HEK293 (cell line): ENCODE measurements around the gene TMEM87B.

Experiments used
- CTCF ChIA-PET: fragments of 350-600 bp; formaldehyde crosslinking; extraction: SDS; loops from one replicate; lab custom pipeline; 2021; ENCODE audit warnings: antibody characterized with exemption; lab: Yijun Ruan, JAX
- POLR2A ChIA-PET: fragments of 300-600 bp; formaldehyde crosslinking; extraction: SDS; loops from one replicate; lab custom pipeline; 2020; ENCODE audit warnings: antibody characterized with exemption, inconsistent platforms; lab: Yijun Ruan, JAX
- H3K27ac ChIP-seq: fragments of 200-500 bp; sonication (Bioruptor generic); 2 replicates; pipeline ENCODE4 v1.5.1; 2014; ENCODE audit warnings: low read depth, low read length, control low read depth, inconsistent platforms; ENCODE audit errors: extremely low read depth
- H3K36me3 ChIP-seq, 2 experiments: fragments of 200-500 bp in 1 of 2; sonication (Bioruptor generic) in 1 of 2; 1 replicate in 1 of 2; 2 replicates in 1 of 2; pipeline ENCODE4 v1.5.1; 2014 to 2017; ENCODE audit warnings: inconsistent platforms in 2 of 2, low read length in 2 of 2; ENCODE audit not compliant: control insufficient read depth in 2 of 2, insufficient read depth in 1 of 2
- H3K4me1 ChIP-seq: fragments of 200-500 bp; sonication (Bioruptor generic); 2 replicates; pipeline ENCODE4 v1.5.1; 2014; ENCODE audit warnings: mild to moderate bottlenecking, low read length, inconsistent platforms; ENCODE audit not compliant: control insufficient read depth, insufficient read depth
- H3K4me3 ChIP-seq: 2 replicates; pipeline ENCODE4 v1.5.1; 2011; ENCODE audit warnings: low read depth, mild to moderate bottlenecking, control low read depth, low read length, moderate library complexity
- H3K9me3 ChIP-seq: fragments of 200-500 bp; sonication (Bioruptor generic); 2 replicates; pipeline ENCODE4 v1.5.1; 2014; ENCODE audit warnings: low read depth, low read length, inconsistent platforms; ENCODE audit not compliant: control insufficient read depth, insufficient read depth
- GLIS1 ChIP-seq: fragments of 450-650 bp; formaldehyde crosslinking; IDR thresholded peaks from 2 replicates; pipeline ENCODE4 v1.5.1; 2016; ENCODE audit warnings: missing biosample characterization, missing genetic modification characterization
- IKZF3 ChIP-seq: fragments of 450-650 bp; IDR thresholded peaks from 2 replicates; pipeline ENCODE4 v1.5.0; 2018; ENCODE audit warnings: missing biosample characterization, mild to moderate bottlenecking, missing genetic modification characterization, moderate library complexity
- KLF1 ChIP-seq: fragments of 450-650 bp; formaldehyde crosslinking; IDR thresholded peaks from 2 replicates; pipeline ENCODE4 v1.5.1; 2016; ENCODE audit warnings: missing biosample characterization, missing genetic modification characterization
- KLF7 ChIP-seq: fragments of 450-650 bp; formaldehyde crosslinking; IDR thresholded peaks from 2 replicates; pipeline ENCODE4 v1.5.1; 2016; ENCODE audit warnings: missing biosample characterization, missing genetic modification characterization, borderline replicate concordance
- KLF8 ChIP-seq: fragments of 450-650 bp; formaldehyde crosslinking; IDR thresholded peaks from 2 replicates; pipeline ENCODE4 v1.5.1; 2016; ENCODE audit warnings: missing biosample characterization, missing genetic modification characterization
- MYNN ChIP-seq: fragments of 450-650 bp; formaldehyde crosslinking; IDR thresholded peaks from 2 replicates; pipeline ENCODE4 v1.5.1; 2016; ENCODE audit warnings: missing biosample characterization, missing genetic modification characterization, borderline replicate concordance
- PRDM4 ChIP-seq: fragments of 450-650 bp; formaldehyde crosslinking; IDR thresholded peaks from 2 replicates; pipeline ENCODE4 v1.5.1; 2017; ENCODE audit warnings: missing biosample characterization, missing genetic modification characterization
- WT1 ChIP-seq: fragments of 450-650 bp; formaldehyde crosslinking; IDR thresholded peaks from 2 replicates; pipeline ENCODE4 v1.5.1; 2016; ENCODE audit warnings: missing biosample characterization, missing genetic modification characterization
- ZBTB10 ChIP-seq: fragments of 450-650 bp; formaldehyde crosslinking; IDR thresholded peaks from 2 replicates; pipeline ENCODE4 v1.5.1; 2016; ENCODE audit warnings: missing biosample characterization, missing genetic modification characterization
- ZBTB20 ChIP-seq: fragments of 450-650 bp; formaldehyde crosslinking; IDR thresholded peaks from 2 replicates; pipeline ENCODE4 v1.5.1; 2016; ENCODE audit warnings: missing biosample characterization, missing genetic modification characterization
- ZBTB49 ChIP-seq: fragments of 450-650 bp; formaldehyde crosslinking; IDR thresholded peaks from 2 replicates; pipeline ENCODE4 v1.5.1; 2016; ENCODE audit warnings: missing biosample characterization, missing genetic modification characterization, low read depth
- ZFHX2 ChIP-seq: fragments of 450-650 bp; formaldehyde crosslinking; conservative IDR thresholded peaks from 2 replicates; pipeline ENCODE4 v1.5.1; 2016; ENCODE audit warnings: missing biosample characterization, missing genetic modification characterization
- ZFP41 ChIP-seq: fragments of 450-650 bp; formaldehyde crosslinking; IDR thresholded peaks from 2 replicates; pipeline ENCODE4 v1.5.1; 2016; ENCODE audit warnings: missing biosample characterization, missing genetic modification characterization, borderline replicate concordance
- ZNF10 ChIP-seq: fragments of 450-650 bp; formaldehyde crosslinking; IDR thresholded peaks from 2 replicates; pipeline ENCODE4 v1.5.1; 2017; ENCODE audit warnings: missing biosample characterization, missing genetic modification characterization
- ZNF175 ChIP-seq: fragments of 450-650 bp; formaldehyde crosslinking; IDR thresholded peaks from 2 replicates; pipeline ENCODE4 v1.5.1; 2016; ENCODE audit warnings: missing biosample characterization, missing genetic modification characterization
- ZNF18 ChIP-seq: fragments of 450-650 bp; formaldehyde crosslinking; IDR thresholded peaks from 2 replicates; pipeline ENCODE4 v1.5.1; 2016; ENCODE audit warnings: missing biosample characterization, missing genetic modification characterization
- ZNF548 ChIP-seq: fragments of 450-650 bp; formaldehyde crosslinking; IDR thresholded peaks from 2 replicates; pipeline ENCODE4 v1.5.1; 2016; ENCODE audit warnings: missing biosample characterization, missing genetic modification characterization
- ZNF639 ChIP-seq: fragments of 450-650 bp; formaldehyde crosslinking; IDR thresholded peaks from 2 replicates; pipeline ENCODE4 v1.5.1; 2016; ENCODE audit warnings: missing biosample characterization, missing genetic modification characterization
- ZNF677 ChIP-seq: fragments of 450-650 bp; IDR thresholded peaks from 2 replicates; pipeline ENCODE4 v1.5.0; 2018; ENCODE audit warnings: missing biosample characterization, mild to moderate bottlenecking, missing genetic modification characterization, moderate library complexity
- ZNF707 ChIP-seq: fragments of 450-650 bp; formaldehyde crosslinking; IDR thresholded peaks from 2 replicates; pipeline ENCODE4 v1.5.1; 2016; ENCODE audit warnings: missing biosample characterization, missing genetic modification characterization
- ZNF76 ChIP-seq: fragments of 450-650 bp; formaldehyde crosslinking; IDR thresholded peaks from 2 replicates; pipeline ENCODE4; 2016; ENCODE audit warnings: low read depth, missing biosample characterization, missing genetic modification characterization, borderline replicate concordance
- ZNF830 ChIP-seq: fragments of 450-650 bp; IDR thresholded peaks from 2 replicates; pipeline ENCODE4 v1.5.0; 2018; ENCODE audit warnings: missing biosample characterization, missing genetic modification characterization, low read depth, mild to moderate bottlenecking, moderate library complexity
- ZNF843 ChIP-seq: fragments of 450-650 bp; formaldehyde crosslinking; IDR thresholded peaks from 2 replicates; pipeline ENCODE4 v1.5.1; 2016; ENCODE audit warnings: missing biosample characterization, missing genetic modification characterization

TMEM87B gene

GRCh38 chr2:112059671-112060070 is 4.6 kb downstream of the TMEM87B start:
- H3K4me3 ChIP-seq: no peak overlapping the region
- no peak for TF ChIP-seq ZNF830 (tag by site-specific recombination)
- no peak for TF ChIP-seq ZNF639 (tag by site-specific recombination)
- no peak for TF ChIP-seq PRDM4 (tag by site-specific recombination)
- TF ChIP-seq KLF7 (tag by site-specific recombination): no peak
- TF ChIP-seq, all 188 proteins: peak for 0
- Histone ChIP-seq H3K36me3 (peaks cover 0 to 19% of the 10 kb centered on the region in 2 experiments; a peak in 2 of 3 replicates), H3K27ac (no peak overlapping the region), H3K9me3 (no peaks in the 10 kb centered on the region), H3K4me1 (peaks cover 3% of the 10 kb centered on the region)
- POLR2A ChIA-PET: no interaction called here
- CTCF ChIA-PET: no interaction called here

- TF ChIP-seq ZNF10 (no peak), ZBTB20 (tag by site-specific recombination) (no peak), ZNF175 (tag by site-specific recombination) (no peak), KLF1 (tag by site-specific recombination) (no peak), KLF8 (tag by site-specific recombination) (no peak), ZNF707 (tag by site-specific recombination) (no peak), ZNF18 (tag by site-specific recombination) (no peak), ZNF843 (no peak), ZNF677 (tag by site-specific recombination) (no peak), WT1 (tag by site-specific recombination) (no peak), MYNN (tag by site-specific recombination) (no peak), IKZF3 (tag by site-specific recombination) (no peak), ZFHX2 (tag by site-specific recombination) (no peak)
- TF ChIP-seq, all 188 proteins: peak for 0
- Histone ChIP-seq H3K4me3 (no peak overlapping the region), H3K36me3 (peaks cover 5 to 24% of the 10 kb centered on the region in 2 experiments; a peak in 2 of 3 replicates), H3K27ac (no peak overlapping the region), H3K4me1 (peaks cover 3% of the 10 kb centered on the region), H3K9me3 (no peaks in the 10 kb centered on the region)
- CTCF ChIA-PET: no interaction called here
- POLR2A ChIA-PET: no interaction called here
Observed at GRCh38 chr2:112061299-112061698, 6.2 kb downstream of the TMEM87B start.

- no peak overlapping the region for H3K4me3 ChIP-seq
- H3K27ac ChIP-seq: no peak overlapping the region
- ChIA-PET CTCF (interaction anchor here (0.6 kb wide), 2 partner anchors 175 to 538 kb away, joined by 3 read pairs; no protein-coding TSS in a partner anchor), POLR2A (no interaction called here)
- H3K9me3 ChIP-seq: no peaks in the 10 kb centered on the region
- H3K36me3 ChIP-seq: peaks cover 5 to 26% of the 10 kb centered on the region in 2 experiments; a peak in 2 of 3 replicates
- H3K4me1 ChIP-seq: no peaks in the 10 kb centered on the region; the same call in 1 of the 2 replicates
- TF ChIP-seq ZNF548 (no peak), ZBTB49 (tag by site-specific recombination) (no peak), GLIS1 (tag by site-specific recombination) (no peak), ZNF76 (tag by site-specific recombination) (no peak), ZFP41 (no peak), ZBTB10 (tag by site-specific recombination) (no peak)
Observed at GRCh38 chr2:112061840-112062239, 6.8 kb downstream of the TMEM87B start.
